KBM-7 (cell line): ENCODE measurements around the gene DTX4.
"Not testable (repeated sequence)": the region's sequence is repeated elsewhere in the genome, so short reads cannot be mapped to it uniquely, and the experiment has no call there.

ENCODE experiments used
- DNase-seq: peaks from one replicate; pipeline ENCODE4 v3.0.0-alpha.2; 2015
- in situ Hi-C: fragments of 300-500 bp; cut with MboI; formaldehyde crosslinking; loops from 2 replicates; pipeline ENCODE4 v1.14.3; 2020; ENCODE audit warnings: low sequenced_read_pairs, low pct_unique_long_range_greater_than_20kb, mixed read lengths

The DTX4 gene

GRCh38 chr11:59171508-59172322, at the start of gene DTX4:
Gene DTX4 (plus strand): TSS chr11:59172132. CDS start chr11:59172596, 464 bp downstream.
- peak; percentile 95 for DNase-seq
- in situ Hi-C loops: no loop called here

DNA sequence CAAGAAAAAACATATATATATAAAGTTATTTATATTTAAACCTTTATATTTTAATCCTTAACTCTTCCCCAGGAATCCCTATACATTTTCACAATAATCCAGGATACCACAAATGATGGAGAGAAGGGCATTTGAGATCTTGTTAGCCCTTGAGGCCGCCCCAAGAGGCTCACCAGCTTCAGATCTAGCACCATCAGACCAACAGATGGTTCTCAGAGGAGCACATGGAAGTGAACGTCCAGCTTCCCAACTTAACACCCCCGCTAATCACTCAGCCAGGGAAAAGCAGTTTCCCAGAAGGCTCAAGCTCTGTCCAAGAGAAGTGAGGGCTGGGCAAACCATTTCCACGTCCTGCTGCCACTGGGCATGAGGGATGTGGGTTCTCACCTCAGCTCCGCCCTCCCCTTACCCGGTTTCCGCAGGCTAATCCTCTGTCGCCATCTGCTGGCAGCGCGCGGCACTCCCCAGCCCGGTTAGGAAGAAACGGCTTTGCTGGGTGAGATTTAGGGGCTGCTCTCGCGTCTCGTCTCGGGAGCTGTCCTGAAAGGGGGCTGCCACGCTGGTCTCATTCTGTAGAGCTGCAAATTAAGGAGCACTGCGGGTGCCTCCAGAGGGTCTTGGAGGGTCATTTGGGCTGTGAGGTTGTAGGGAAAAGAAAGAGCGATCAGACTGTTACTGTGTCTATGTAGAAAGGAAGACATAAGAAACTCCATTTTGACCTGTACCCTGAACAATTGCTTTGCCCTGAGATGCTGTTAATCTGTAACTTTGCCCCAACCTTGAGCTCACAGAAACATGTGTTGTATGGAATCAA, 36.1 kb upstream of the DTX4 start:
- DNase-seq: peak; percentile 89
- in situ Hi-C loops: no loop called here

- in situ Hi-C loops: not testable (repeated sequence)
Measured at GRCh38 chr11:59136551-59136950, 35.4 kb upstream of the DTX4 start.

GRCh38 chr11:59137190-59137589, 34.7 kb upstream of the DTX4 start:
- in situ Hi-C loops: no loop called here
- no peak for DNase-seq

More at GRCh38 chr11:59136551-59136950, 35.4 kb upstream of the DTX4 start:
- DNase-seq: peak; percentile 54

GRCh38 chr11:59138643-59139042, 33.3 kb upstream of the DTX4 start:
- no peak for DNase-seq
- in situ Hi-C loops: no loop called here

DNA sequence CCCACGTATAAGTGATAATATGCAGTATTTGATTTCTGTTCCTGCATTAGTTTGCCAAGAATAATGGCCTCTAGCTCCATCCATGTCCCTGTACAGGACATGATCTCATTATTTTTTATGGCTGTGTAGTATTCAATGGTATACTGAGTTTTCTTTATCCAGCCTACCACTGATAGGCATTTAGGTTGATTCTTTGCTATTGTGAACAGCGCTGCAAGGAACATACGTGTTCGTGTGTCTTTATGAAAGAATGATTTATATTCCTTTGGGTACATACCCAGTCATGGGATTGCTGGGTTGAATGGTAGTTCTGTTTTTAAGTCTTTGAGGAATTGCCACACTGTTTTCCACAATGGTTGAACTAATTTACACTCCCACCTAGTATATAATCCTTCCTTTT, 30.7 kb upstream of the DTX4 start:
- in situ Hi-C loops: no loop called here
- no peak for DNase-seq

DNA sequence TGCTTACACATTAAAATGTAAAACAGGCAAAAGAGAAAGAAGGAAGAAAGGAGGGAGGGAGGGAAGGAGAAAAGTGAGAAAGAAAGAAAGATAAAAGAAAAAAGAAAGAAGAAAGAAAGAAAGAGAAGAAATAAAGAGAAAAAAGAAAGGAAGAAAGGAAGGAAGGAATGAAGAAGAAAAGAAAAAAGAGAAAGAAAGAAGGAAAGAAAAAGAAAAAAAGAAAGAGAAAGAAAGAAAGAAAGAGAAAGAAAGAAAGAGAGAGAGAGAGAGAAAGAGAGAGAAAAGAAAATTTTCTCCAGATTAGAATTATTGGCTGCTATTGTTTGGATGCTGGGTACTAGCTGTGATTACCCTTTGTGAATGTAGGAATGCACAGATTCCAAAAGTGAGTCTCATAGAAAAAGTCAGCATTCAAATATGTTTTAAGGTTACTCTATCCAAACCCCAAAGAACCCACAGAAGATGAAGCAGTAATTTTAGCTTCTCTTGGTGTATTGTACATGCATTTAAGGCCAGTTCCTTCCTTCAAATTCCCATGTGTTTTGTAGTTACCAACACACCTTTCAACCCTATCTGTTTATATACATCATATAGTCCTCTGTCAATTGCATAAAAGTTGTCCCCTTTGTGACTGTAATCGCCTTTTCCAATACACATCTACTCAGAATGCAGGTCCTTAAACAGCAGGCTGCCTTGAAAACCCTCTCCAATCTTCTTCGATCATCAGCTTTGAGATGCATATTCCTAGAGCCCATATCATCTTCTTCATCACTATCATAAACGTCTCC, 30.1 kb upstream of the DTX4 start:
- no peak for DNase-seq

GRCh38 chr11:59142530-59143507, 29.1 kb upstream of the DTX4 start, which contains the start of gene FAM111A:
Gene FAM111A (plus strand): TSS chr11:59142856. CDS start chr11:59148873, 6,017 bp downstream.
- in situ Hi-C loops: no loop called here

More for the DNA sequence above, 30.1 kb upstream of the DTX4 start:
- in situ Hi-C loops: no loop called here

DNA sequence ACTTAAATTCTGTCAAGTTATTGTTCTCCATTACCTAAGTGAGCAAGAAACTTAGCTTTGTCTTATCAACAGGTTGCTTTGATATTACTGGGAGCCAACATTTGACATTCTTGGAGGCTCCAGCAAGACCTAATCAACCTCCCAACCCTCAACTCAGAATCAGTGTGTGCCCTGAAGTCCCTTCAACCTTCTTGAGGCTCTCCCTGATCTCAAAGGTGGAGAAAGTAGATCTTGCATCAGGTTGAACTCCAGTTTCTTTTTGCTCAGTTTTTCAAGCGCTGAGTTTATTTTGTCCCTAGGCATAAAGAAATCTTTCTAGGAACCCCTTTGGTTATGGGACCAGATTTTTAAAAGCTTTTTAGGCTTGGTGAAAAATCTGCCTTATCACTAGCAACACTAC, 27.8 kb upstream of the DTX4 start:
- in situ Hi-C loops: no loop called here
- no peak for DNase-seq

More at GRCh38 chr11:59142530-59143507, 29.1 kb upstream of the DTX4 start, which contains the start of gene FAM111A:
- peak; percentile 89 for DNase-seq

DNA sequence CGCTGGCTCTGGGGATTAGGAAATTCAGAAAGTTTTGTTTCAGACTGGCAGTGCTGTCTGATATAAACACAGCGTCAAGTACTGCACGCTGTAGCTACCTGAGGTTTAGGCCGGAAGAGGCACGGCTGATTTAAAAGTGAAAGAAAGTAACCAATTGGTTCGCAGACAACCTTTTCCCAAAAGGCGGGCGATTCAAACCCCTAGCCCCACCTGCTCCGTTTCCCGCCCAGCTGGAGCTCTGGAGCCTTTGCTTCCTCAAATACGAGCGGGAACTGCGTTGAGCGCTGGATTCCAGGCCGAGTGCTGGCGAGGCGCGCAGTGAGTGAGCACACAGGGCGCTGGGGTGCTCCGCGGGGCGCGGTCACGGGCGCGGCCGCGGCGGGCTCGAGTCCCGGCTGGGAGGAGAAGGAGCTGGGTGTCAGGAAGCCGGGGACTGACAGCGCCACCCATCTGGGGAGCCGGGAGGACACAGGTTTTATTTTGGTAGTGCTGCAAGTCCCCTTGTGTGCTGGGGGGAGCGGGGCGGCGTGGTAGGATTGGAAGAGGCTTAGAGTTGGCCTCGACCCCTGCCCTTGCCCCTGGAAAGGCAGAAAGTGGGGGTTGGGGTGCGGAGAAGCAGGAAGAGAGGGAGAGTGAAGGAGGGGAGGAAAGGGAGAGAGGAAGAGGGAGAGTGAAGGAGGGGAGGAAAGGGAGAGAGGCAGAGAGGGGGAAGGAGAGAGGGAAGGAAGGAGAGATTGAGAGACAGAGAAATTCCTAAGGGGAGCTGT, 27.2 kb upstream of the DTX4 start:
- in situ Hi-C loops: no loop called here
- peak; percentile 94 for DNase-seq

GRCh38 chr11:59145534-59145933, 26.4 kb upstream of the DTX4 start:
- in situ Hi-C loops: no loop called here
- peak; percentile 50 for DNase-seq

DNA sequence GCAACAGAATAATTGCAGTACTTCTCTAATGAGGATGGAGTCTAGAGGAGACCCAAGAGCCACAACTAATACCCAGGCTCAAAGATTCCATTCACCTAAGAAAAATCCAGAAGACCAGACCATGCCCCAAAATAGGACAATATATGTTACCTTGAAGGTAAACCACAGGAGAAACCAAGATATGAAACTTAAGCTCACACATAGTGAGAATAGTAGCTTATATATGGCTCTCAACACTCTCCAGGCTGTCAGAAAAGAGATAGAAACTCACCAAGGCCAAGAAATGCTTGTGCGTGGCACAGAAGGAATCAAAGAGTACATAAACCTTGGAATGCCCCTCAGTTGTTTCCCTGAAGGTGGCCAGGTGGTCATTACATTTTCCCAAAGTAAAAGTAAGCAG, 20.2 kb upstream of the DTX4 start:
- in situ Hi-C loops: no loop called here
- DNase-seq: no peak

GRCh38 chr11:59152312-59152951, 19.5 kb upstream of the DTX4 start:
- in situ Hi-C loops: no loop called here
- DNase-seq: no peak

DNA sequence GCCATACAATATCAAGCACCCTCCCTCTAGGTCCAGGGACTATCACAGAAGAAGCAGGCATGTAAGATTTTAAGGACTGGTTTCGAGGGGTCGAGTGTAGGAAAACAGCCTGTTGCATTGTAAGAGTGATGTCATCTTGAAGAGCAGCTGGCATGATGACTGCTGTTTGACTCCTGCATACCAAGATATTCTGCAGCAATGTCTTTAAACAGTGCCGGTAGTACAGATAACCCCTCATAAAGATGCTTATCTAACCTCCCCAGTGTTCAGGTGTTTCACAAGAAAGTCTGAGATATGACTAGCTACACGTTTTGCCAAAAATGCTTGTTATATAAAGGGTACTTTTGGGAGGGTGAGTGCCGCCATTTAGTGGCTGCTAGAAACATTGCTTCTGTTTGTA, 17.3 kb upstream of the DTX4 start:
- no peak for DNase-seq
- in situ Hi-C loops: no loop called here

DNA sequence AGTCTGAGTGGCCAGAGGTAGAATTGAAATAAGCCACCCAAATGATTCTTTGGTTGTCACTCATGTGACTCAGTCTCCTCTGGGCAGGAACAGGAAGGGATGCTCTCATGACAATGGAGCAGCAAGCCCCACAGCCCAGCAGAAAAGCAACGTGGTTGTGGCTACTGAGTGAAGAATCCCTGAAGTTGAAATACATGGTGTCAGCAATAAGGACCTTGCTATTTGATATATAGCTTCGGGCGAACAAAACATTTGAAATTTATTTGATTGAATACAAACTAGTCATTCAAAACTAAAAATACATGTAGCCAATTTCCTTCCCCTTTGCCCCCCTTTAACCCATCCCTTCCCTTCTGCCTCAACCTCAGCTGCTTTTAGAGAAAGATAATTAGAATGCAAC, 14.5 kb upstream of the DTX4 start:
- in situ Hi-C loops: no loop called here
- no peak for DNase-seq

- DNase-seq: peak; percentile 81
- in situ Hi-C loops: no loop called here
Measured at GRCh38 chr11:59158206-59159068, 13.5 kb upstream of the DTX4 start.
